Measurements from ENCODE around the gene KCNC1. TPM values are rescaled to one million over a fixed set of nuclear protein-coding genes. Genes with fewer than 3 reads are reported as not detected.

Gene KCNC1
- total and polyA plus RNA-seq, 2 donors (not counting 1 experiment from before 2014, with no cell fraction given): under 0.01 TPM; not detected in 1

- no peaks in the 10 kb centered on the region for H3K9me3 ChIP-seq (ENCODE audit: control insufficient read depth, insufficient read depth, low read depth, low read length)
- no peak overlapping the region for H3K27ac ChIP-seq (ENCODE audit: insufficient read depth, low read length)
- TF ChIP-seq EZH2 (IDR thresholded peaks at IDR 0.05; ENCODE audit: low read length, missing control alignments): no peak
- TF ChIP-seq CTCF (conservative IDR thresholded peaks at IDR 0.05 in 1 of 2, IDR thresholded peaks at IDR 0.05 in 1 of 2; ENCODE audit: low read depth in 1 of 2, low read length in 2 of 2): no peak
- H3K79me2 ChIP-seq (ENCODE audit: control insufficient read depth, insufficient read depth, low read length): no peaks in the 10 kb centered on the region
- H3K27me3 ChIP-seq (ENCODE audit: control insufficient read depth, insufficient read depth, low read length): no peaks in the 10 kb centered on the region
- DNase-seq (ENCODE audit: low read depth in 2 of 2): no peak
- no peaks in the 10 kb centered on the region for H3K4me1 ChIP-seq (ENCODE audit: control insufficient read depth, extremely low read depth, insufficient read depth, low read length)
- no peak overlapping the region for H2AFZ ChIP-seq (ENCODE audit: low read length)
- no peaks in the 10 kb centered on the region for H3K36me3 ChIP-seq (ENCODE audit: control insufficient read depth, insufficient read depth, low read length)
- H3K9ac ChIP-seq (ENCODE audit: insufficient read depth, low read length): no peak overlapping the region
- H3K4me2 ChIP-seq (ENCODE audit: extremely low read depth, insufficient read depth, low read length): no peak overlapping the region
- no peak overlapping the region for H3K4me3 ChIP-seq (replicated peaks in 1 of 4; ENCODE audit: control extremely low read depth in 1 of 4, insufficient read depth in 1 of 4, low read depth in 3 of 4, low read length in 4 of 4)
- no peaks in the 10 kb centered on the region for H4K20me1 ChIP-seq (ENCODE audit: control insufficient read depth, extremely low read depth, insufficient read depth, low read length)
These were observed 30.1 kb downstream of the KCNC1 start for GRCh38 chr11:17764446-17765218.

GRCh38 chr11:17765356-17766072 is 30.9 kb downstream of the KCNC1 start:
- peak in 1 of 2 donors; percentile 52 for DNase-seq (ENCODE audit: low read depth in 2 of 2)

More at GRCh38 chr11:17765356-17766072, 30.9 kb downstream of the KCNC1 start:
- H3K4me3 ChIP-seq (replicated peaks in 1 of 4; ENCODE audit: control extremely low read depth in 1 of 4, insufficient read depth in 1 of 4, low read depth in 3 of 4, low read length in 4 of 4): no peak overlapping the region
- no peaks in the 10 kb centered on the region for H3K79me2 ChIP-seq (ENCODE audit: control insufficient read depth, insufficient read depth, low read length)
- no peaks in the 10 kb centered on the region for H3K36me3 ChIP-seq (ENCODE audit: control insufficient read depth, insufficient read depth, low read length)
- no peak overlapping the region for H2AFZ ChIP-seq (ENCODE audit: low read length)
- no peaks in the 10 kb centered on the region for H3K27me3 ChIP-seq (ENCODE audit: control insufficient read depth, insufficient read depth, low read length)
- no peaks in the 10 kb centered on the region for H4K20me1 ChIP-seq (ENCODE audit: control insufficient read depth, extremely low read depth, insufficient read depth, low read length)
- no peaks in the 10 kb centered on the region for H3K4me1 ChIP-seq (ENCODE audit: control insufficient read depth, extremely low read depth, insufficient read depth, low read length)
- no peaks in the 10 kb centered on the region for H3K9me3 ChIP-seq (ENCODE audit: control insufficient read depth, insufficient read depth, low read depth, low read length)
- no peak overlapping the region for H3K9ac ChIP-seq (ENCODE audit: insufficient read depth, low read length)
- no peak overlapping the region for H3K27ac ChIP-seq (ENCODE audit: insufficient read depth, low read length)
- no peak for TF ChIP-seq EZH2 (IDR thresholded peaks at IDR 0.05; ENCODE audit: low read length, missing control alignments)
- no peak for TF ChIP-seq CTCF (conservative IDR thresholded peaks at IDR 0.05 in 1 of 2, IDR thresholded peaks at IDR 0.05 in 1 of 2; ENCODE audit: low read depth in 1 of 2, low read length in 2 of 2)
- H3K4me2 ChIP-seq (ENCODE audit: extremely low read depth, insufficient read depth, low read length): no peak overlapping the region
